ENCODE results near the gene NFKBIA. TPM values are rescaled to one million over a fixed set of nuclear protein-coding genes. Genes with fewer than 3 reads are reported as not detected.
"Not testable (repeated sequence)": the region's sequence is repeated elsewhere in the genome, so short reads cannot be mapped to it uniquely, and the experiment has no call there.

Gene NFKBIA
- total RNA-seq, 2 experiments from 2014 or later, result 390 to 393 TPM

- POLR2A ChIA-PET, result interaction anchor here (0.6 to 10.6 kb wide), 17 partner anchors 15 to 558 kb away, joined by 3 to 181 read pairs (median 14); partner anchors contain the start of genes FAM177A1, PPP2R3C, PRORP and PSMA6
- H3K27me3 Mint-ChIP-seq, result no peaks in the 10 kb centered on the region
- H3K4me1 Mint-ChIP-seq (ENCODE audit: low read depth), result peaks cover 45% of the 10 kb centered on the region
- peak; percentile 79 for DNase-seq
- CTCF ChIA-PET, result interaction anchor here (0.7 to 2.3 kb wide), 3 partner anchors 68 to 421 kb away, joined by 3 to 9 read pairs (median 3); no protein-coding TSS in a partner anchor
- H3K9me3 Mint-ChIP-seq, result no peaks in the 10 kb centered on the region
- peaks cover 49% of the 10 kb centered on the region for H3K36me3 Mint-ChIP-seq
- peak overlapping the region; percentile 98 for H3K4me3 Mint-ChIP-seq
- intact Hi-C loops (cut with micrococcal nuclease), result loop anchor here (10.0 kb wide), 1 partner anchor 866 kb away; the partner anchor contains the start of gene EAPP
- peak overlapping the region; percentile 99 for H3K27ac Mint-ChIP-seq
Observed at GRCh38 chr14:35400648-35401421, 3.7 kb downstream of the NFKBIA start.

- POLR2A ChIA-PET, result interaction anchor here (0.6 to 10.6 kb wide), 13 partner anchors 9 to 353 kb away, joined by 3 to 181 read pairs (median 7); partner anchors contain the start of genes FAM177A1 and PSMA6
- peaks cover 45% of the 10 kb centered on the region for H3K36me3 Mint-ChIP-seq
- peak overlapping the region; percentile 17 for H3K4me3 Mint-ChIP-seq
- peaks cover 39% of the 10 kb centered on the region for H3K4me1 Mint-ChIP-seq (ENCODE audit: low read depth)
- DNase-seq, result no peak
- peak overlapping the region; percentile 79 for H3K27ac Mint-ChIP-seq
- H3K9me3 Mint-ChIP-seq, result no peaks in the 10 kb centered on the region
- CTCF ChIA-PET, result interaction anchor here (0.7 to 0.8 kb wide), 2 partner anchors 34 to 65 kb away, joined by 3 read pairs; no protein-coding TSS in a partner anchor
- intact Hi-C loops (cut with micrococcal nuclease), result no loop called here
- no peaks in the 10 kb centered on the region for H3K27me3 Mint-ChIP-seq
Observed at GRCh38 chr14:35399083-35399937, 5.2 kb downstream of the NFKBIA start.

DNA sequence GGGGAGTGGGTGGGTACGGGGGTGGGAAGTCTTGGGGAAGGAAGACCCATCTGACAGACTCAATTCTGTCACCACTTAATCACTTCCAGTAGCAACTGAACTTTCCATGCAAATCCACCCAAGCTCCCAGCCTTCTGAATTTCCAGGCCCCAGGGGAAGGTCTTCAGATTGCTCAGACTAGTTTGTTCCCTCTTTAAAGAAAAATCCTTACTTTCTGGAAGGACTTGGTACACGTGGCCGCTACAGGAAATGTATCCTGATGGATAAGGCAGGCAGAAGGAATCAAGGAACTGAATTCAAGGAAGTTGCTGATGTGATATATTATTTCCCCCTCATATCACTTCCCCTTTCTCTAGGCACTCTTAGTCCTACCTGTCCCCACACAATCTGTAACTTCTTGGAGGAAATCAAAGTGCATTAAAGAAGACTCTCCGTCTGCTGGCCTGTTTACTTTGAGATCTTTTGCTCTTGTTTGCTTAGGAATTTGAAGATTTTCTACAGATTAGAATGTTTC, 6.4 kb downstream of the NFKBIA start:
- POLR2A ChIA-PET, result interaction anchor here (1.0 to 10.6 kb wide), 6 partner anchors 31 to 113 kb away, joined by 3 to 181 read pairs (median 68); no protein-coding TSS in a partner anchor
- no peaks in the 10 kb centered on the region for H3K9me3 Mint-ChIP-seq
- H3K4me1 Mint-ChIP-seq (ENCODE audit: low read depth), result peaks cover 41% of the 10 kb centered on the region
- H3K27ac Mint-ChIP-seq, result peak overlapping the region; percentile 61
- intact Hi-C loops (cut with micrococcal nuclease), result no loop called here
- CTCF ChIA-PET, result interaction anchor here (0.9 kb wide), 1 partner anchor 19 kb away, joined by 3 read pairs; no protein-coding TSS in a partner anchor
- H3K36me3 Mint-ChIP-seq, result peaks cover 37% of the 10 kb centered on the region
- no peaks in the 10 kb centered on the region for H3K27me3 Mint-ChIP-seq
- DNase-seq, result no peak
- no peak overlapping the region for H3K4me3 Mint-ChIP-seq

GRCh38 chr14:35396610-35397009, 7.9 kb downstream of the NFKBIA start:
- H3K27me3 Mint-ChIP-seq; intact Hi-C loops (cut with micrococcal nuclease); H3K9me3 Mint-ChIP-seq; H3K4me3 Mint-ChIP-seq; H3K27ac Mint-ChIP-seq; CTCF ChIA-PET; DNase-seq: not testable (repeated sequence)
- Mint-ChIP-seq H3K36me3 (peaks cover 22% of the 10 kb centered on the region), H3K4me1 (ENCODE audit: low read depth) (peaks cover 34% of the 10 kb centered on the region)
- POLR2A ChIA-PET, result interaction anchor here (0.6 to 10.6 kb wide), 4 partner anchors 30 to 169 kb away, joined by 3 to 181 read pairs (median 4); partner anchors contain the start of gene PSMA6

DNA sequence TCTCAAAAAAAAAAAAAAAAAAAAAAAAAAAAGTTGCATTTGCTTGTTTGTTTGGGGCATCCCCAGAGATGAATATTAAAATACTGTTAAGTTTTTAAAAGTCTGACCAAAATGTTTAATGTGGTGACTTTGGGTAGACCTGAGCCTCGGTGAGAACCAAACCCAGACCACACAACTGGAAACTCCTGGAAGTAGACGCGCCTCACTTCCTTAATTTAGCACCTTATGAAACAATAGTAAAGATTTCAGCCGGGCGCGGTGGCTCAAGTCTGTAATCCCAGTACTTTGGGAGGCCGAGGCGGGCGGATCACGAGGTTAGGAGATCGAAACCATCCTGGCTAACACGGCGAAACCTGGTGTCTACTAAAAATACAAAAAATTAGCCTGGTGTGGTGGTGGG, 9.3 kb downstream of the NFKBIA start:
- H3K27me3 Mint-ChIP-seq, result no peaks in the 10 kb centered on the region
- peaks cover 9% of the 10 kb centered on the region for H3K36me3 Mint-ChIP-seq
- intact Hi-C loops (cut with micrococcal nuclease), result no loop called here
- CTCF ChIA-PET, result no interaction called here
- H3K4me1 Mint-ChIP-seq (ENCODE audit: low read depth), result peaks cover 25% of the 10 kb centered on the region
- POLR2A ChIA-PET, result interaction anchor here (0.5 to 3.5 kb wide), 2 partner anchors 8 to 177 kb away, joined by 3 to 27 read pairs; partner anchors contain the start of gene NFKBIA
- DNase-seq, result no peak
- H3K9me3 Mint-ChIP-seq, result no peaks in the 10 kb centered on the region
- no peak overlapping the region for H3K4me3 Mint-ChIP-seq
- H3K27ac Mint-ChIP-seq, result no peak overlapping the region

- H3K27ac Mint-ChIP-seq, result no peak overlapping the region
- ChIA-PET POLR2A (interaction anchor here (3.5 kb wide), 1 partner anchor 9 kb away, joined by 27 read pairs; the partner anchor contains the start of gene NFKBIA), CTCF (interaction anchor here (1.7 kb wide), 1 partner anchor 29 kb away, joined by 6 read pairs; no protein-coding TSS in a partner anchor)
- DNase-seq, result no peak
- no peaks in the 10 kb centered on the region for H3K9me3 Mint-ChIP-seq
- no peak overlapping the region for H3K4me3 Mint-ChIP-seq
- H3K36me3 Mint-ChIP-seq, result peaks cover 6% of the 10 kb centered on the region
- intact Hi-C loops (cut with micrococcal nuclease), result no loop called here
- H3K27me3 Mint-ChIP-seq, result no peaks in the 10 kb centered on the region
- H3K4me1 Mint-ChIP-seq (ENCODE audit: low read depth), result peaks cover 21% of the 10 kb centered on the region
Observed at GRCh38 chr14:35394326-35395013, 10.1 kb downstream of the NFKBIA start.

- POLR2A ChIA-PET, result interaction anchor here (1.5 to 3.5 kb wide), 2 partner anchors 9 to 79 kb away, joined by 4 to 27 read pairs; partner anchors contain the start of gene NFKBIA
- H3K27me3 Mint-ChIP-seq, result no peaks in the 10 kb centered on the region
- H3K36me3 Mint-ChIP-seq, result no peaks in the 10 kb centered on the region
- H3K4me3 Mint-ChIP-seq, result no peak overlapping the region
- H3K9me3 Mint-ChIP-seq, result no peaks in the 10 kb centered on the region
- CTCF ChIA-PET, result interaction anchor here (1.0 to 1.7 kb wide), 2 partner anchors 28 to 37 kb away, joined by 3 to 6 read pairs; no protein-coding TSS in a partner anchor
- no peak for DNase-seq
- peaks cover 14% of the 10 kb centered on the region for H3K4me1 Mint-ChIP-seq (ENCODE audit: low read depth)
- no peak overlapping the region for H3K27ac Mint-ChIP-seq
- intact Hi-C loops (cut with micrococcal nuclease), result loop anchor here (2.0 kb wide), 1 partner anchor 79 kb away; no protein-coding TSS in a partner anchor
Observed at GRCh38 chr14:35393826-35394225, 10.7 kb downstream of the NFKBIA start.

GRCh38 chr14:35392103-35392502, 12.4 kb downstream of the NFKBIA start:
- no peak for DNase-seq
- POLR2A ChIA-PET, result interaction anchor here (0.9 to 3.5 kb wide), 3 partner anchors 11 to 77 kb away, joined by 3 to 27 read pairs (median 4); partner anchors contain the start of gene NFKBIA
- intact Hi-C loops (cut with micrococcal nuclease), result loop anchor here (2.0 kb wide), 1 partner anchor 77 kb away; no protein-coding TSS in a partner anchor
- H3K4me1 Mint-ChIP-seq (ENCODE audit: low read depth), result peaks cover 4% of the 10 kb centered on the region
- no peaks in the 10 kb centered on the region for H3K9me3 Mint-ChIP-seq
- no peaks in the 10 kb centered on the region for H3K36me3 Mint-ChIP-seq
- no peak overlapping the region for H3K4me3 Mint-ChIP-seq
- H3K27me3 Mint-ChIP-seq, result no peaks in the 10 kb centered on the region
- CTCF ChIA-PET, result no interaction called here
- no peak overlapping the region for H3K27ac Mint-ChIP-seq

DNA sequence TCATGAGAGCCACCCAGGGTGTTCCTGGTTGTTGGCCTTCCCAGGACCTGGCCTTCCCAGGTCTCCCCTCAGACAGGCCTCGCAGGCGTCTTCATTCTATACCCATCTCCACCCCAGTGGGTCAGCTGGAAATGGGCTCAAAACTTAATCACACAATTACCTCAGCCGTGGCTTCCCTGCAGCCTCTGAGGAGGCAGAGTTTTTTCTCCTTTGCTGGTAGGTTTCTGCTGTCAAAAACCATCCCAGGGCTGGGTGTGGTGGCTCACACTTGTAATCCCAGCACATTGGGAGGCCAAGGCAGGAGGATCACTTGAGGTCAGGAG, 13.2 kb downstream of the NFKBIA start:
- no peaks in the 10 kb centered on the region for H3K36me3 Mint-ChIP-seq
- ChIA-PET CTCF (no interaction called here), POLR2A (interaction anchor here (1.1 kb wide), 1 partner anchor 58 kb away, joined by 3 read pairs; no protein-coding TSS in a partner anchor)
- no peak overlapping the region for H3K4me3 Mint-ChIP-seq
- H3K27ac Mint-ChIP-seq, result no peak overlapping the region
- no peak for DNase-seq
- no peaks in the 10 kb centered on the region for H3K9me3 Mint-ChIP-seq
- peaks cover 4% of the 10 kb centered on the region for H3K4me1 Mint-ChIP-seq (ENCODE audit: low read depth)
- H3K27me3 Mint-ChIP-seq, result no peaks in the 10 kb centered on the region
- intact Hi-C loops (cut with micrococcal nuclease), result no loop called here

DNA sequence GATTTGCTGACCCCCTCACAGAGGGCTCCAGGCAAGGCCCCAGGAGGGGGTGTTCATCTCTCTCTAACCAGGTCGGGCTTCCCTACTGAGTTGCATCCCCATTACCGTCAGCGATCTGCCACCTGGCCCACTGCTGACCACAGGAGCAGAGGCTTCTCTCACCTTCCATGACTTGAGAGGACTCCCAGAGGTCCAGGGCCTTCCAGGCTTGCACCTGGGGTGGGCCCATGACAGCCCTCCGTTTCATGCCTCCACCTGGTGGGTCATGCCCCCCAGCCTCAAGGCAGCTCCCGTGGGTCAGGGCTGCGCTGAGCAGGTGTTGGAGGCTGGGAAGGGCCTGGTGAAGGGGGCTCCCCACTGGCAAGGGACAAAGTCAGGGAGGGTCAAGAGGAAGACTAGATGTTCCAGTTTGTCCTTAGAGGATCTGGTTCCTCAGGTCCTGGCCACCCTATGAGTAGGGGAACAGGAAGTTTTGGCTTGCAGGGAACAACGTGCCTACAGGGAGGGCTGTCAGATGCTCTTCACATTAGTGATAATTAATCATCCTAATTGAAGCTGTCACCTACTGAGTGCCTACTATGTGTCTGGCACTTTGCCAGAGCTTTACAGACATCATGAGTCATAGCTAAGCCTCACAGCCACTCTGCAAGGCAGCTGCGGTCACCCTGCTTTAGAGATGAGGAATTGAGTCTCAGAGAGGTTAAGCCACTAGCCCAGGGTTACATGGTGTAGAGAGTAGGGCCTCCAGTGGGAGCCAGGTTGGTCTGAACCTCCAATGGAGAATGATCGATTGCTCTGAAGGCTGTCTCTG, 13.8 kb downstream of the NFKBIA start:
- no peak overlapping the region for H3K27ac Mint-ChIP-seq
- no peaks in the 10 kb centered on the region for H3K27me3 Mint-ChIP-seq
- ChIA-PET POLR2A (interaction anchor here (1.0 to 1.1 kb wide), 2 partner anchors 8 to 58 kb away, joined by 3 read pairs; no protein-coding TSS in a partner anchor), CTCF (no interaction called here)
- peaks cover 4% of the 10 kb centered on the region for H3K4me1 Mint-ChIP-seq (ENCODE audit: low read depth)
- peak; percentile 45 for DNase-seq
- no peak overlapping the region for H3K4me3 Mint-ChIP-seq
- intact Hi-C loops (cut with micrococcal nuclease), result no loop called here
- H3K9me3 Mint-ChIP-seq, result no peaks in the 10 kb centered on the region
- no peaks in the 10 kb centered on the region for H3K36me3 Mint-ChIP-seq
